ENCODE results near the gene TEAD1.

The TEAD1 gene

DNA sequence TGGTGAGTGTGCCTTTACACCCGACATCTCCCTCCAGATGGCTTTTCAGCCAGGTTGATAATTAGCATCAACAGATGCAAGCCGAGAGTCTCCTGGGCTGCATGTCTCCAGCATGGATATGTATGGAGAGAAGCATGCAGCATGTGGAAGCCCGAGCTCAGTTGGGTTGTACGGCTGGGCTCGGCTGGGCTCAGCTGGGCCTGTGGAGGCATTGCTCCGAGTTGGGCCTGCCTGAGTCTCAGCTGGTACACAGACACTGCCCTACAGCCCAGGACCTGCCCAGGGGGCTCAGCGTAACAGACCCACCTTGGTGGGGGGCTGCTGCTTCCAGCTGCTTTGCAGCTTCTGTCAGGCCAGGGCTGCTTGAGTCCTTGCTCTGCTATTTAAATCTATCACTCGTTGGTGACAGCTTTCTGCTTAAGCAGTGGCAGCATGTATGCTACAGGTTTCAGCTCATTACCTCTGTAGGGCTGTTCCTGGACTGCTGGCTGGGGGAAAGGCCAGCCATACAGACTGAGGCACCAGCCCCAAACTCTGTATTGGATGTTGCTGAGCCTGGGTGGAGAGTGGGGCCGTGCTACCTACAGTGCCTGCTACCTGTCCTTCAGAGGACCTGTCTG lies 115.5 kb downstream of the TEAD1 start:
- DNase-seq (ENCODE audit: low read depth) = no peak

- no peak for DNase-seq (ENCODE audit: low read depth)
Measured at GRCh38 chr11:12790861-12791616, 116.8 kb downstream of the TEAD1 start.

DNA sequence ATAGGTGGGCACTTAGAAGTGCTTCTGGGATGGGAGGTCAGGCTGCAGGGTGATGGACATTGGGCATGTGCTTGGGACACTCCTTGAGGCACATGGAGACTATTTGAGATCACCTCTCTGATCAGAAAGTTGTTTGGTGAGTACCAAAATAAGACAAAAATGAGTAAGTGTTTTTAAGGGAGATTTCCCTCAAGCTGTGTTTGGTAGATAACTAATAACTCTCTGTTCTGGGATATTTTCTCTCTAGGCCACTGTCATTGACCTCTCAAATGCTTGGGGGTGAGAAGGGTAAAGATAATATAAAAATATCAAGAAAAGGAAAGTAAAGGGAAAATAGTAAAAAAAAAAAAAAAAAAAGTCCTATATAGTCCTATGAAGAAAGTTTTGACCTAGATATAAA lies 117.8 kb downstream of the TEAD1 start:
- no peak for DNase-seq (ENCODE audit: low read depth)

- no peak for DNase-seq (ENCODE audit: low read depth)
Measured at GRCh38 chr11:12792590-12792989, 118.4 kb downstream of the TEAD1 start.

GRCh38 chr11:12793065-12793464 lies 118.8 kb downstream of the TEAD1 start:
- no peak for DNase-seq (ENCODE audit: low read depth)

DNA sequence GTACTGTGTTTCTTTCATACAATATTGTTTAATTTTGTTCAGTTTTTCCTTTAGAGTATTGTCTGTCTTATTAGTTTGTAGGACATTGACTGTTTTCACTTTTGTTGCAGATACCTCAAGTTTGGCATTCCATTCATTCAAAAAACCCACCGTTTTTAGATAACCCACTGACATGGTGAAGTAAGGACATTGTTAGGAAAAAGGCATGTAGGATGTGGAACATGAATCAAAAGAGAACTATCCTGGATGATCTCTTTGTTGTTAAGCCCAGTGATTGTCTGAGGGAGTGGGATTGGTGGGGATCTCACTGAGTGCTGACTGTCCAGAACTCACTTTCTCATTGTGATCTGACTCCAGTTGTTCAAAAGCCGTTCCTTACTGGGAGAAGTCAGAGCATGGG lies 119.3 kb downstream of the TEAD1 start:
- no peak for DNase-seq (ENCODE audit: low read depth)

DNA sequence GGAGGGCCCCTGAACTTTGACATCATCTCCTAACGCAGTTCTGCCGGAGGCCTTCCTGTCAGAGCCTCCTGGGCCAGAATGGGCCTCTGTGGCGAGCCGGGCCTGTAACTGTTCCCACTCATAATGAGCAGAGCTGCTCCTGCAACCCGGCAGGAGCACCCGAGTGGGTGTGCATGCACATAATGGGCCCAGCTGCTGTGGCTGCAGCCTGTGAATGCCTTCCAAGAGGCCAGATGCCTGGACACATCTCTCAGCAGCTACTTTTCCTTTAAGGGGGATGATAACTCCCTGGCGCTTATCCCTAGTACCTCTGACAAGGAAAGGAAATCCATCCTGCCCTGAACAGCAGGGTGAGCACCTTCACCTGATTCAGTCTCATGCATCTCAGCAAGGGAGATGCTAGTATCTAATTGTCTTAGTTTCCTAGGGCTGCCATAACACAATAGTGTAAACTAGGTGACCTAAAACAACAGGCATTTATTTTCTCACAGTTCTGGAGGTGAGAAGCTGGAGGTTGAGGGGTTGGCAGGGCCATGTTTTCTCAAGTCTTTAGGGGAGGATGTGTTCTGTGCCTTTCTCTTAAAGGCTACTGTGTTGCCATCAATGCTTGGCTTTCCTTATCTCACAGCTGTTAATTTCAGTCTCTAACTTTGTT lies 120.5 kb downstream of the TEAD1 start:
- DNase-seq (ENCODE audit: low read depth) = no peak

- DNase-seq (ENCODE audit: low read depth) = no peak
Measured at GRCh38 chr11:12797996-12798395, 123.8 kb downstream of the TEAD1 start.

- no peak for DNase-seq (ENCODE audit: low read depth)
Measured at GRCh38 chr11:12798609-12799011, 124.4 kb downstream of the TEAD1 start.

DNA sequence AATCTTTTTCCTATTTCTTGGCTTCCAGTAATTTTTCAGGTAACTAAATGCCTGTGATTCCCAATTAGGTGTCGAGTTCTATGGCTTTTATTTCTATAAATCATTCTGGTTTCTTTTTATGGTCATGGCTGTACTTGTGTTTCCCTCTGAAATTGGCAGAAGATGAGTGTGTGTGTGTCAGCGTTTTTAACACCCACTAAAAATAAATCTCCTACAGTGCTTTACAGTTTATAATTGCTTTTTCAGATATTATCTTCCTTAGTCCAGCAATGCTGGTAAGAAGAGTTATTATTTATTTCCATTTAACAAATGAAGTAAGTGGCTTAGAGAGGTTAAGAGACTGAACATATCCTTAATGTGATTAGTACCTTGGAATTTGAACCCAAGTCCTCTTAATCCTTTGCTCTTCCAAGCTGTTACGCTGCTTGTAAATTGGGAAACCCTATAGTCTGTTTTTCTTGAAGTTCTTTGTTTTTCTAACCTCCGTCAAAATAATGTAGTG lies 125.2 kb downstream of the TEAD1 start:
- no peak for DNase-seq (ENCODE audit: low read depth)

DNA sequence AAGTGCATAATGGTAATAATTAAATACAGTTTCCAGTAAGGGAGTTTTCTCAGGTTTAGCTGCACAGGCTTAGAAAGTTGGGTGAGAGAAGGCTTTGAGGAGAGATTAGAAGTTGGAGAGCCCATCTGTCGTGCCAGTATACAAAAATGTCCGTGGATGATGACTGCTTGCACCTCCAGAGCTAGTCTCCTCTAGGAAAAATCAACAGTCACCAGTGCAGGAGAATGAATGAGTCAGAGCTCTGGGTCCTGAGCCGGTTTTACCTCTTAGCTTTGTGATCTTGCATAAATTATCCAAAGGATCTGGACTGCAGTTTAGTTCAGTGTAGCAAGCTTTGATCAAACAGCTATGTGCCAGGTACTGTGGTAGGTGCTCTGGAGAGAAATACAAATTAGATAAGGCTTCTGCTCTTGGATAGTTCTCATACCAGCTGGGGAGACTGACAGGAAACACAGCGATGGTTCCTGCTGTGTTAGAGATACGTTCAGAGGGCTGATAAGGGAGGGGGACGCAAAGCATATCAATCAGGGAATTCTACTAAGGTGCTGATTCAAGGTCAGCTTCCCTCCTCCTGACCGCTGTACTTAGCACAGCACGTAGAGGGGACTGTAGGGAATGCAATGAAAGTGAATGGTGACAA lies 125.9 kb downstream of the TEAD1 start:
- DNase-seq (ENCODE audit: low read depth) = no peak

GRCh38 chr11:12800871-12801270 lies 126.7 kb downstream of the TEAD1 start:
- no peak for DNase-seq (ENCODE audit: low read depth)

GRCh38 chr11:12801976-12802375 lies 127.8 kb downstream of the TEAD1 start:
- no peak for DNase-seq (ENCODE audit: low read depth)

- DNase-seq (ENCODE audit: low read depth) = no peak
Measured at GRCh38 chr11:12802418-12803085, 128.3 kb downstream of the TEAD1 start.

DNA sequence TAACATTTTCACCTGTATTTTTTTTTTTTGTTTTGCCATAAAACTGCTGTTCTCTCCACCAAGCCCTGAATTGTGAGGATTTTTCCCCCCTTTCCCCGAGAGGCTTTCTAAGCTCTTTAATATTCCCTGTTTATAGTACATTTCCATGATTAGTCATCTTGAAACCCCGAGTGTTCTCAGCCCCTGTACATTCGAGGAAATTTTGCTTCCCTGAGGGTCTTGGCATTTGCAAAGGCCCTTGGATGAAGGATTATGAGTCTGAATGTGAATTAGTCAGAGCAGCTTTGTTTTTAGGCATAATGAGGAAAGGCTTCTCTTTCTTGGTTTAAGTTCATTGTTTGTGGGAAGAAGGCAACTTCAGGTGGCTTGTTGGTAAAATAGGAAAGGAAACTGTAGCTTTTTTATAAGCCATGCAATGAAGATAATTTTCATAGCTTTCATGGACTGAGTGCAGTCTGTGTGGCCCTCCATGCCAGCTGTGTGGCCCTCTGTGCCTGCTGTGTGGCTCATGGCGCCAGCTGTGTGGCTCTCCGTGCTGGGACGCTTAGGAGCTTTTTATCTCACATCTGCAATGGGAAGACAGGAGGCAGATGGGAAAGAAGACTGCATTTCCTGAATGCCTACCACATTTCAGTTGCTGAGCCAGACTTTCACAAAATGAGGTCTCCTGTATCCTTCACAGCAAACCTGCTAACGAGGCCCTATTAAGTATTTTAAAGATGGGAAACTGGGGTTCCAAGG lies 129.0 kb downstream of the TEAD1 start:
- no peak for DNase-seq (ENCODE audit: low read depth)

DNA sequence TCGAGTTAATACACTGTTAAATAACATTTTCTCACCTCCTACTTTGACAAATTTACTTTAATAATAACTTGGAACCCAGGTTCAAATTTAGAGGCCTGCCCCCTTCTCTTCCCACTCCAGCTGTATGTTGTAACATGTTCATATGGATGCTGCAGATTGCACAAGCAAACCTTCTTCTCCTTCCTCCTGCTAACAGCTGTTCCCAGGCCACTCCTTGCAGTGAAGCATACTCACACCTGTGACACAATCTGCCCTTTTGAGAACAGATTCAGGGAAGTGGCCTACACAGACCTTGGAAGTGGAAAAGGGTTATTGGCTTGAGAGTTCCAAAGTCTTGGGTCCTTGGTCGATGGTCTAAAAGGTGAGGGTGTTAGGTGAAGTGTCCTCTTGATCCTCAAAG lies 131.9 kb downstream of the TEAD1 start:
- DNase-seq (ENCODE audit: low read depth) = no peak

DNA sequence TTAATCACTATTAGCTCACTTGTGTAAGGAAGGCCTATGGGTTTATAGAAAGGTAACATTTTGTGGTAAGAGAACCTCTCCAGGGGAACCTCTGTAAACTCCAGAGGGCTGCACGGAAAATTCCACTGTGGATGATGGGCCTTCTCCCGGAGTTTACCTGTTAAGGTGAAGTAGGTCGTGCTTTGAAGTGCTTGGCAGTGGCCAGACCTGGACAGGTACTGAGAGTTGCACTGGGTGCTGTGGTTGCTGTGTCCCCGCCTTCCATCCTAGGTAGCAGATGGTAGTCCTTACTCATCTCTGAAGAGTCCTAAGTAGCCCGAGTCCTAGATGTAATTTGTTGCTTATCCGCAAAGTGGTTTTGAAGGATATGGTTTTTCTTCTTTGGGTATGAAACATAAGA lies 133.4 kb downstream of the TEAD1 start:
- no peak for DNase-seq (ENCODE audit: low read depth)

DNA sequence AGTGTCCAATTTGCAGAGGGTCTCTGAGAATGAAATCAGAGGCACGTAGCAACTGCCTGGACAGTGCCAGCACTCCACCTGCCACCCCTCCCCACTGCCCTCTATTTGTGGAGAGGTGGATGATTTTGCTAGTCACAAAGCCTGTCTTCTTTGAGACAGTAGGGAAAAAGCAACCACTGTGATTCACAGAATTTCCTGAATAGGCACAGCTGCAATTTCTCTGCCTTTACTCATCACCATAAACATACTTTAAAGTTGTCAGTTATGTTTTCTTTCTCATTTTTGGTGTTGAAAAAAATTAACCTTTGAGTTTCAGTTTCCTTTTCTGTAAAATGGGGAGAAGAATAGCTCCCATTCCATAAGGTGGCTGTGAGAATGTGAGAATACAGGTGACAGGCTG lies 134.3 kb downstream of the TEAD1 start:
- DNase-seq (ENCODE audit: low read depth) = no peak

- DNase-seq (ENCODE audit: low read depth) = no peak
Measured at GRCh38 chr11:12809364-12809763, 135.1 kb downstream of the TEAD1 start.

DNA sequence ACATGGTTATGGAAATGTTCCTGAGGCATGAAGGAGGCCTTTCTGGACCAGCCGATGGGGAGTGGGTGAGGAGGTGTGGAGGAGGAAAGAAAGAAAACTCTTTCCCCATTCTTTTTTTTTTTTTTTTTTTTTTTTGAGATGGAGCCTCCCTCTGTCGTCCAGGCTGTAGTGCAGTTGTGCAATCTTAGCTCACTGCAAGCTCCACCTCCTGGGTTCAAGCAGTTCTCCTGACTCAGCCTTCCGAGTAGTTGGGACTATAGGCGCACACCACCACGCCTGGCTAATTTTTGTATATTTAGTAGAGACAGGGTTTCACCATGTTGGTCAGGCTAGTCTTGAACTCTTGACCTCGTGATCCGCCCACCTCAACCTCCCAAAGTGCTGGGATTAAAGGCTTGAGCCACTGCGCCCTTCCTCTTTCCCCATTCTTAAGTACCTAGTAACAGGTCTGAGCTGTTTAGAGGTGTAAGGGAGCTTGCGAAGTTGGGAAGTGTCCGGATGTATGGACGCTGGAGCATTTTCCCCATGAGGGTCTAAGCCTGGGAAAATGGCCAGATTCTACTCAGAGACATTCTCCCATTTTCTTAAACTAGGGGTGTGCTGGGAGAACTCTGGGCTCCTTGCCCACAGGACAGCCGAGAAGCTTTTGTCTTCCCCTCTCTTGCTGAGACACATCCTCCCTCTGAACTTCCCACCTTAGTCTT lies 135.8 kb downstream of the TEAD1 start:
- no peak for DNase-seq (ENCODE audit: low read depth)

DNA sequence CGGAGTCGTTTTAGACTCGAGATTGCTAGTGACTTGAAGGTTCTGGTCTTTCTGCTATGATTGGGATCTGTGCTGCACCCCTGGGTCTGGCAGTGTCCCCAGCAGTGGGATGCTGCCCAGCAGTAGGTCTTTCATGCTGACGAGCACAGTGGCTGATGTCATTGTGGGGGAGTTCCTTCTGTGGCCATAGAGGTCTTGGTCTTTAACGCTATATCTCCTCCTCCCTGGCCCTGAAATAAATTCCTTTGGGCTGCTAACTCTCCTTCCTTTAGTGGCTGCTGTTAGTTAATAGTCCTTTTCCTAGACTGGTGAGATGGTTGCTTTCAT lies 136.3 kb downstream of the TEAD1 start:
- no peak for DNase-seq (ENCODE audit: low read depth)
